ENCODE data around the gene VILL. TPM values are rescaled to one million over a fixed set of nuclear protein-coding genes. Genes with fewer than 3 reads are reported as not detected.

VILL gene
- polyA plus RNA-seq, 1 donor = 9.9 TPM

DNA sequence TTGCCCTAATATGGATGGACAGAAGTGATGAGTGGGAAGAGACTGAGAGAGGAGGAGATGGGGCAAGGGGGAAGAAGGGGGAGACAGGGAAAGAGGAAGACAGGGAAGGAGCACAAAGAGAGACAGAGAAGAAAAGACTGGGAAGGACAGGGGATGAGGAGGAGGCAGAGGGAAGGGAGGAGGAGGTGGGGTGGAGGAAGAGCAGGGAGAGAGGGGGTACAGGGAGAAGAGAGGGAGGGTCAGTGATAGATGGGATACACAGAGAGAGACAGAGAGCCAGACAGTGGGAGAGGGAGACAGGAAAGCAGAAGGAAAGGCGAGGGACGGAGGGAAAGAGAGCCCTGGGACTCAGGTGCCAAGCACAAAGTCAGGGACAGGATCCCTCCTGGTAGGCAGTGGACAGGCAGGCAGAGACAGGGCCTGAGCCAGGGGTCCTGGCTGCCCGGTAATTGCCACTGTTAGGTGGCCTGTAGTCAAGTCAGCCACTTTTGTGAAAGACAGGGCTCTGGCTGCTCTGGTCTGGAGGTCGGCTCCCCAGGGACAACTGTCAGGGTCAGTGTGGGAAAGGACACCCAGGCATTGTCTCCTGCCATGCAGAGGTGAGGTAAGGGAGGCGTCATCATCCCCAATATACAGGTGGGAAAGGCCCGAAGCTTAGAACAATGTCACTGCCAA is 9.8 kb downstream of the VILL start:
- DNase-seq = no peak

DNA sequence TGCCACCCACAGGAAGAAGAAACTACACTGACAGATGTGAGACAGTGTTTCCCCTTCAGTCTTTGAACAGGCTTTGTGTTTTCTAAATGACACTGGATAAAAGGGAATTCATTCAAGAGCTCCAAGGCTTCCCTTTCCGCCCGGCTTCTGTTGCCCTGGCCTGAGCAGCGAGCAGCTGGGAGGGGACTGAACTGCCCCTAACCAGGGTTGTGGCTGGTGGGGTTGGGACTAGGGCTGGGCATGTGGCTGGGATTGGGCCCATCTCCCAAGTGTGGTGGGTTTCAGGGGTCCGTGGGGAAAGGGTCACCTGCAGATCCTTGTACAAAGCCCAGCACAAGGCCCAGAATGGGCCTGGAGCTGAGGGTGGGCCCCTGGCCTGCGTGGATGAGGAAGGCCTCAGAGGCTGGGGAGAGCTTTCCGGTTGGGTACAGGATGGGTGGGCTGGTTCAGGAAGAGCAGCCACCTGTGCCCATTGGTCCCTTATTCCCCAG is 10.4 kb downstream of the VILL start:
- no peak for DNase-seq

DNA sequence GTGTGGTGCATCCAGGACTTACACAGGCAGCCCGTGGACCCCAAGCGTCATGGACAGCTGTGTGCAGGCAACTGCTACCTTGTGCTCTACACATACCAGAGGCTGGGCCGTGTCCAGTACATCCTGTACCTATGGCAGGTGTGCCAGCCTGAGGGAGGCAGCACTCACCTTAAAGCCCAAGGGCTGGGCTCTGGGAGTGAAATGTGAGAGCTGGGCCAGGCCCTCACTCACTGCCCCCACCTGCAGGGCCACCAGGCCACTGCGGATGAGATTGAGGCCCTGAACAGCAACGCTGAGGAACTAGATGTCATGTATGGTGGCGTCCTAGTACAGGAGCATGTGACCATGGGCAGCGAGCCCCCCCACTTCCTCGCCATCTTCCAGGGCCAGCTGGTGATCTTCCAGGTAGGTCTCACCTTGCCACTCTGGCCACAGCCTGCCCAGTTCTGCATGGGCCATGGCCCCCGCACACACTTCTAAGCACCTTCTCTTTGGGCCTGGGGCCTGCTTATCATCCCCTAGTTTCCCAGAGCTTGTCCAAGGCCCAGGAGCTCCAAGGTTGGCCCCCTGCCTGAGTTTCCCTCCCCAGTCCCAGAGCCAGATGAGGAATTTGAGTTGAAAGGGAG is 11.0 kb downstream of the VILL start:
- DNase-seq = no peak

DNA sequence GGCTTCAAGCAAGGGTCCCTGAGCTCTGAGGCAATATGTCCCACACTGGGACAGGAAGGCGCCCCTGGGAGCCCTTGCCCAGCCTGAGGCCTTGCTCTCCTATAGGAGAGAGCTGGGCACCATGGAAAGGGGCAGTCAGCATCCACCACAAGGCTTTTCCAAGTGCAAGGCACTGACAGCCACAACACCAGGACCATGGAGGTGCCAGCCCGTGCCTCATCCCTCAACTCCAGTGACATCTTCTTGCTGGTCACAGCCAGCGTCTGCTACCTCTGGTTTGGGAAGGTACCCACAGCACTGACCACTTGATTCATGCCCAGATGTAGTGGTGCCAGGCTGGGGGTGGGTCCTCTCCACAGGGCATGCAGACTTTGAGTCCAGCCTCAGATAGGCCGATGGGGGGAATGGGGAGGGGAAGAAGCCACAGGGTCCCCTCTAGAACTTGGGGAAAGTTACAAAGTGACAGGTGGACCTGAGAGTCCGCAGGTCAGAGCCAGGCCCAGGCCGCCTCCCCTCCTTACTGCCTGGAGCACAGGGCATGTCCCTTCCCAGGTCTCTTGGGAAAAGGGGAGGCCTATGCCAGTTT is 11.8 kb downstream of the VILL start:
- no peak for DNase-seq

DNA sequence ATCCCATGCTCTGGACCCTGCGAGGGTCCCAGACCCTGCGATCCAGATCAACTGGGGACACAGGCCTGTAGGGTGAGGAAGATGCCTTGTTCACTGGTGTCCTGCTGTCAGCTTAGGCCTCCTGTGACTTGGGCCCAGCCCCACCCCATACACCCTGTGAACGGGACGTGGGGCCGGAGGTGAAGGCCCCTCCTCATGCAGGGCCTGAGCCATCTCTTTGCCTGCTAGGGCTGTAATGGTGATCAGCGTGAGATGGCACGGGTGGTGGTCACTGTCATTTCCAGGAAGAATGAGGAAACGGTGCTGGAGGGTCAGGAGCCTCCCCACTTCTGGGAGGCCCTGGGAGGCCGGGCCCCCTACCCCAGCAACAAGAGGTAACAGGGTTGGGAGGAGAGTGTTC is 12.4 kb downstream of the VILL start:
- DNase-seq = no peak

DNA sequence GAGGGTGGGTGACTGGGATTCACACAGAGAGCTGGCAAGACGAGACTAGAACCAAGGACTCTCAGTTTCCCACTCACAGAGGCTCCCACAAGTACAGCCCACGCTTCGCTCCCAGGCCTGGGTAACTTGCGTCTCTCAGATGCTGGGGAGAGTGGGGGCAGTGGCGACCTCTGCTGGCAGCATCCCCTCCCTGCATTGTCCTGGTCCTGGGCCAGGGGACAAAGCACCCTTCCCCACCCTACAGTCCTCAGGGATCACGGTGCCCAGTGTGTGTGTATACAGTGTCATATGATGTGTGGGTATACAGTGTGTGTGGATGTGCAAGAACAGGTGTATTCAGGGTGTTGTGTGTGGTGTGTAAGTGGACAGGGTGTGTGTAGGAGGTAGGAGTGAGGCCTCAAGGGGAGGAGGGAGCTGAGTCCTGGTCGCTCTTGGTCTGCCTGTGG is 12.8 kb downstream of the VILL start:
- no peak for DNase-seq

DNA sequence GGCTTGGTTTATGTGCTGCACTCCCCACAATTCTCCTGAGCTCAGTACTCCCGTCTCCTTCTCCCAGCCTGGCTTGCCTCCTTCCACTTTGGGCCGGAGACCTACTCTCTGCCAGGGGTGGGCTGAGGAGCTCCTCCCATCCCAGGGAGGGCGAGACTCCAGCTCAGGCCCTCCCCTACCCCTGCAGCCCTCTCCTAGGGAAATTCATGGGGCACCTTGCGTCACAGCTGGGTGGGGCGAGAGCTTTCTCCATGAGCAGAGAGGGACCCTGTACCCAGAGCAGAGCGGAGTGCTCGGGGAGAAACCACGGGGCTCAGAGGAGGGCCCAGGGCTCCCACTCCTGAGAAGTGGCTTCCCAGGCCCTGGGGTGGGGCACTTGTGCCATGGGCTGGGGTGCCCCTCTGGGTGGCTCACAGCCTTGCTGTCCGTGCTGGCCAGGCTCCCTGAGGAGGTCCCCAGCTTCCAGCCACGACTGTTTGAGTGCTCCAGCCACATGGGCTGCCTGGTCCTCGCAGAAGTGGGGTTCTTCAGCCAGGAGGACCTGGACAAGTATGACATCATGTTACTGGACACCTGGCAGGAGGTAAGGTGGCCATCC is 13.3 kb downstream of the VILL start:
- no peak for DNase-seq

DNA sequence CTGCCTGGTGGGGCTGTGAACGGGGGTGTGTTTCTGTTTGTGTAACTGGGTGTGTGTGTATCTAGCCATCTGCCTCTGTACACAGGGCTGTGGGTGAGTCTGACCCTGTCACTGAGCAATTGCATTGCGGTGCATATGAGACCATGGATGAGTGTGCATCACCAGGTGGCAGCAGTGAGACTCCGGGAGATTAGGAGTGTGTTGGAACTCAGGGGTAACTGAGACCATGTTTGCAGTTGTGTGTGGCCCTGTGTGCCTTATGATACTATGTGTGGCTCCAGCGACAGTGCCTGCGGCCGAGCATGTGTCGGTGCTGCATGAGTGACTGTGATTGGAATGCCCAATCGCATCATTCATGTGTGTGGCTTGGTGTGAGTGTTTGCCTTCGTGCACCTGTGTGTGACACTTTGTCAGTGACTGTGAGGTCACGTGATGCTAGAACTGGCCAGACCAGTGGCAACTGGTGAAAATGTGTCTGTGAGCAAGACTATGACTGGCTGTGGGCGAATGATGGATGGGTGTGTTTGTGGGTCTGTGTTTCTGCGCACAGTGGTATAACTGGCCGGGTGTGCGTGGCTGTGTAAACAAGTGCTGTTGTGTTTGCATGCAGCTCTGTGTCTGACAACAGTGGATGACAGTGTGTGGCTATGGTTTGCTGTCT is 14.0 kb downstream of the VILL start:
- DNase-seq = peak; percentile 61

DNA sequence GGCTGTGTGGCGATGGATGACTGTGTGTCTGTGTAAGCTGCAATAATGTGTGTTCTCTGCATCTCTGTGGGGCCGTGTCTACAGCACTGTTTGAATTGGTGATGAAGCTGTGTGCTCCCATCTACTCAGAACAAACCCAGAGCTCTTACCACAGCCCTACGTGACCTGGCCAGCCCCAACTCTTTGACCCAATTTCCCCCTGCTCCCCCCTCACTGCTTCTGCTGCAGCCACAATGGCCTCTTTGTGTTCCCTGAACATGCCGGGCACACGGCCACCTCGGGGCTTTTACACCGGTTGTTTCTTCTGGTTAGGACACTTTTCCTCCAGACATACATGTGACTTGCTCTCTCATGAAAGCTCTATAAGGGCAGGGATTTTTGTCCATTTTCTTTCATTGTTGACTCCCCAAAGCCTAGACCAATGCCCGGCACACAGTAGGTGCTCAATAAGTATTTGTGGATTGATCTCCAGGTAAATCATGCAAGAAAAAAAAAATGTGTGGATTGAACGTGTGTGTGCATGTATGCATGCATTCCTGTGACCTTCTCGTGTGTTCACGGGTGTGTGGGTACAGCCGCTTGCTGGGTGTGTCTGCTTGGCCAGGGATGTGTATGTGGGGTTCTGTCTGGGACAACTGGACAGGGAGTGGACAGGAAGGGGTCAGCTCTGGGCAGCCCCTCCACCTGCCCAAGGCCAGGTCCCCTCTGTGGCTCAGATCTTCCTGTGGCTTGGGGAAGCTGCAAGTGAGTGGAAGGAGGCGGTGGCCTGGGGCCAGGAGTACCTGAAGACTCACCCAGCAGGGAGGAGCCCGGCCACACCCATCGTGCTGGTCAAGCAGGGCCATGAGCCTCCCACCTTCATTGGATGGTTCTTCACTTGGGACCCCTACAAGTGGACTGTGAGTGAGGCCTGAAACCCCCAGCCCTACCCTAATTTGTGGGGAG is 14.8 kb downstream of the VILL start:
- DNase-seq = no peak

DNA sequence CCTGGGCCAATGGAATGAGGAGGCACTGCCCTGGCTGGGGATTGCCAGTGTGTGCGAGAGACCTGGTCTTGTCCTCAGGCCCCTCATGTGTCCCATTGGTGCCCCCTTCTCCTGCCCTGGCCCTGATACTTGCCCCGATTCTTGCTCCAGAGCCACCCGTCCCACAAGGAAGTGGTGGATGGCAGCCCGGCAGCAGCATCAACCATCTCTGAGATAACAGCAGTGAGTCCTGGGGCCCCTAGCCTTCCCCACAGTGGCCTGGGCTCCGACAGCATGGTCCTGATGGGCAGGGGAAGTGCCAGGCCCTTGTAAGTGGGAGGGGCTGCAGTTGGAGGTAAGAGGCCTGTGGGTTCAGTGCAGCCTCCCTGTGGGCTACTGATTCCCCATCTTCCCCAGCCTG is 15.4 kb downstream of the VILL start:
- no peak for DNase-seq

DNA sequence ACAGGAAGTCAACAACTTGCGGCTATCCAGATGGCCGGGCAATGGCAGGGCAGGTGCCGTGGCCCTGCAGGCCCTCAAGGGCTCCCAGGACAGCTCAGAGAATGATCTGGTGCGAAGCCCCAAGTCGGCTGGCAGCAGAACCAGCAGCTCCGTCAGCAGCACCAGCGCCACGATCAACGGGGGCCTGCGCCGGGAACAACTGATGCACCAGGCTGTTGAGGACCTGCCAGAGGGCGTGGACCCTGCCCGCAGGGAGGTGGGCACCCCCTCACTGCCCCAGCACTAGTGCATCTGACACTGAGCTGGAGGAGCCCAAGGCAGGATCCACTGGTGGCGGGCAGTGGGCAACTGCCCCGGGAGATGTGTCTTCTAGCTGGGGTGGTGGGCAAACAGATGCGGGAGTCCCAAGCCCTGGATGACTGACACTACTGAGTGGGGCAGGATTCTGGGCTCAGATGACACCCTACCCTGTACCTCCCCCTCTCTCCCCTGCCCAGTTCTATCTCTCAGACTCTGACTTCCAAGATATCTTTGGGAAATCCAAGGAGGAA is 15.9 kb downstream of the VILL start:
- no peak for DNase-seq

DNA sequence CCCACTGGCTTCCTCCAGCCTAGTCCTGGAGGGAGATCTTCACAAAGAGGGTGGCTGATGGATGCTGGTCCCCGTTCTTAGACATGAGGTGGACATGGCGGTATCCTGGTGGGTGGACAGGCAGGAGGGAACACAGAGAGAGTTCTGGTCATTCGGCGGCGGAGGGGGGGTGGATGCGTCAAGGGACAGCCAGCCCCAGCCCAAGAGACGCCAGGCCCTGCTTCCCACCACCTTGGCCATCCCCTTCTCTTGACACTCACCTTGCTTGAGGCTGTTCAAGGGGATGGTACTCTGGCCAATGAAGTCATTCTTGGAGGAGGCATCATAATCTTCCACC is 17.1 kb downstream of the VILL start:
- DNase-seq = no peak

DNA sequence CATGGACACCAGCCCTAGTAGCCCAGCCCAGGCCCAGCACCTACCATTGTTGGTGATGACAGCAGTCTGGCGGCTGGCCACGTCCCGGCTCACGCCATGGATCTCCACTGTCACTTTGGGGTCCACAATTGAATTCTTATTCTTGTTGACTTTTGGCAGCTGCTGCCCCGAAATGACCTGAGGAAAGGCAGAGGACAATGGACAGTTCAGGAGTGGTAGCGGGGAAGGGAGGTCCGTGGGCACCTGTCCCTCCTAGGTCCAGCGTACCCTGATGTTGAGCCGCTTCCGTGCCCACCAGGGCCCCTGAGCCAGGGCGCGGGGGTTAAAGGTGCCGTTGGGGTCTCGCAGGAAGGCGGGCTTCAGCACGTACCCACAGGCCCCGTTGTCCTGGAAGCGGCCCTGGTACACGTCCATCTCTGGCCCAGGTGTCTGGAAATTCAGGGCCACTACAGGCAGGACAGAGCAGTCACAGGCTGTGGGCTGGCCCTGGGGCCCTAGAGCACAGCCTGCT is 17.7 kb downstream of the VILL start:
- DNase-seq = no peak

DNA sequence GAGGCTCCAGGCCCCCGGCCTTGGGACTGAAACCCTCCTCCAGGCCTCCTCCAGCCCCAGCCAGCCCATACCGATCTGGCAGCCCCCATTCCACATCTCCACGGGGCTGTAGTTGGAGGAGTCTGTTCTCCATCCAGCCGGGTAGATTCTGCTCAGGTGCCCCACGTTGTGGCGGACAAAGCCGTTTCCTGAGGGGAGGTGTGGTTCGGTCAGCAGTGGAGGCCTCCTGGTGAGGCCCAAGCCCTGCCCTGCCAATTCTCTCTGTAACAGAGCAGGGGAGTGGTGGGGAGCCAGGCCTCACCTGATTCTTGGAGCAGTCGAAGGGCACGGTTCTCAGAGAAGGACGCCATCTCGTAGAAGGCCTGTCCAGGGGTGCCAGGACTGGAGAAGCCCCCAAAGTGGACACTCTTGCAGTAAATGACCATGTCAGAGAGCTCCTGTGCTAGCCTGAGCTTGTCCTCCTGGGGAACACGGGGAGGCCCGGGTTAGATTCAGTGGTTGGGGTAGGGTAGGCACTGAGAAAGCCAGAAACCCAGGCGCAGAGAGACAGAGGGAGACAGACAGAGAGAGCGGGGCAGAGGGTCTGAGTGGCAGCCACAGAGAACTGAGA is 18.5 kb downstream of the VILL start:
- DNase-seq = no peak

DNA sequence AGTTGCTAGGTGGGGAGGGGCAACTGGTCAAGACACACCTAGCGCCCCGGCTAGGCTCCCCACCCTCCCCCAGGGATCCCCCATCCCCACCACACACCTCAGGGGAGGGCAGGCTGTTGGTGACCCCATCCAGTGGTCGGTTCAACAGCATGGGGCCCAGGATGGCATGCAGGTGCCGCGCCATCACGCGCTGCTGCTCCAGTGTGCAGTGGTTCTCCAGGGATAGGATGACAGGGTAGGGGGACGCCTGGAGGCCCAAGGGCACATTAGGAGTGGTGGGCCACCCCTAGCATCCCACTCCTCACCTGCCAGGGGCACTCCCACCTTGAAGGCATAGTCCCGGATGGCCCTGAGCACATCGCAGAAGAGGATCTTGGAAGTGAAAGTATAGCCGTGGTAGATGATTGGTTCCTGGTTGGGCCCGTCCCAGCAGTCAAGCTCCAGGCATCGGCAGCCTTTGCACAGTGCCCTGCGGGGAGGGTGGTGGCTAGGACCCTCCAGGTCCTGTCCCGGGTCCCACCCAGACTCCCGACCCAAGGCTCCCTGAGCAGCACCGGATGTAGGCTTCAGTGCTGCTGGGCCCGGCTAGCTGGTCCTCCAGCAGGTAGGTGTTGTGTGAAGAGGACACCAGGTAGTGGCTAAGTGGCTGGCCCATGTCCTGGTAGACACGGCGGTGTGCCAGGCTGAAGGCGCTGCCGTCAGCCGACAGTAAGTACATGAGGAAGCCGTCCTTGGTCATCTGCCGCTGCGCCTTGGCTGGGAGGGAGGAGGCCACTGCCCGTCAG is 19.4 kb downstream of the VILL start:
- DNase-seq = no peak

DNA sequence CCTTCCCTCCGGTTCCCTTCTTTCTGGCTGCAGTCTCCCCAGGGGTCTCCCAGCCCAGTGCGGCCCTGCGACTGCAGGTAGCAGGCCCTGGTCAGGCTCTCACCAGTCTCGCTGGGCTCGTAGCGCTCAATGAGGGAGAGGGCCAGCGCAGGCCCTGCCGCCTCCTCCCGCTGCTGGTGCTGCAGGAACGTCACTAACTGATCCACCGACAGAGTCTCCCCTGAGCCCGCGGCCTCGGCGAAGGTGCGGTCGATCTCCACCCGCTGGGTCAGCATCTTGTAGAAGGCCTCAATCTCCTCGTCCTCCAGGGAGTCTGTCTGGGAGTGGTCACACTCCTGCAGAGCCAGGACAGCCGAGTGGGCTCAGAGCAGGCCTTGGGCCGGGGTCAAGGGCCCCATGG is 20.5 kb downstream of the VILL start:
- no peak for DNase-seq

DNA sequence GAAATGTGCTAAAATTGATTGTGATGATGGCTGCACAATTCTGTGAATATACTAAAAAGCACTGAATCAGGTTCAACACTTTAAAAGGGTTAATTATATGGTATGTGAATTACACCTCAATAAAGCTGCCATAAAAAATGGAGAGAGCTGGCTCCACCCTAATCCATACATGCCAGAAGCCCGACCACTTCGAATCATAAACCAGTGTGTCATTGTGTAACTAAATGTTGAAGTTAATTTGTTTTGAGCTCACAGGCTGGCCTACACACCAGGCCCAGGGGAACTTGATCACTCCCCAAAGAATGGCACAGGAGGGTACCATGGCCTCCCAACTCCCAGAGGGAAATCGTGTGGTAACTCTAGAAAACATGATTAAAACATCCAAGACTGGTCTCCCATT is 24.9 kb downstream of the VILL start:
- DNase-seq = no peak

DNA sequence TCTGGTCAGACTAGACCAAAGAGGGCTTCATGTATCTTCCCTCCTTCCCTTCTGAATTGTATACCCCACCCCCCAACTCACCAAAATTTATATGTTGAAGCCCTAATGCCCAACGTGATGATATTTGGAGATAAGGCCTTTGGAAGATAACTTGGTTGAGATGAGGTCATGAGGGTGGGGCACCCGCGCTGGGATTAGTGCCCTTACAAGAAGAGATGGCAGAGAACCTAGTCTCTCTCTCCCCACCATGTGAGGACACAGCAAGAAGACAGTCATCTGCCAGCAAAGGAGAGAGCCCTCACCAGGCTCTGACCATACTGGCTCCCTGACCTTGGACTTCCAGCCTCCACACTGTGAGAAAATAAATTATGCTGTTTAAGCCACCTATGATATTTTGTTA is 25.4 kb downstream of the VILL start:
- DNase-seq = no peak

DNA sequence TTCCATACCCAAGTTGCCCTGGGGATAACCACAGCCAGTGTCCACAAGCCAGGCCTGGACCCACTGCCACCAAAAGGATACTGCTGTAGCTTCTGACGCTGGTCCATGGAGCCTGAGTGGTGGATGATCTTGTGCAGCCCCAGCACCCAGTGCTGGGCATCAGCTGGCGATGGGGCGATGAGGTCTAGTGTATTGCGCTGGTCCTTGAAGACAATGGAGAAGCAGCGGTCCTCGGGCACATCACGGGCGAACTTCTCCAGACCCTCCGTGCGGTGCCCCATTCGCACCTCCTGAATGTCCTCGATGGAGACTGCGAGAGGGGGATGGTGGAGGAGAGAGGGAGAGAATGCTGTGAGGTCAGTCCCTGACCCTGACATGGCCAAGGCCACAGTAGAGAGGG is 25.8 kb downstream of the VILL start:
- DNase-seq = no peak

All from left kidney (tissue), 2 donors.